ENCODE data around the gene PINK1.

GRCh38 chr1:20619999-20620398 lies 13.3 kb upstream of the PINK1 start:
- TF ChIP-seq, protein P1, sequence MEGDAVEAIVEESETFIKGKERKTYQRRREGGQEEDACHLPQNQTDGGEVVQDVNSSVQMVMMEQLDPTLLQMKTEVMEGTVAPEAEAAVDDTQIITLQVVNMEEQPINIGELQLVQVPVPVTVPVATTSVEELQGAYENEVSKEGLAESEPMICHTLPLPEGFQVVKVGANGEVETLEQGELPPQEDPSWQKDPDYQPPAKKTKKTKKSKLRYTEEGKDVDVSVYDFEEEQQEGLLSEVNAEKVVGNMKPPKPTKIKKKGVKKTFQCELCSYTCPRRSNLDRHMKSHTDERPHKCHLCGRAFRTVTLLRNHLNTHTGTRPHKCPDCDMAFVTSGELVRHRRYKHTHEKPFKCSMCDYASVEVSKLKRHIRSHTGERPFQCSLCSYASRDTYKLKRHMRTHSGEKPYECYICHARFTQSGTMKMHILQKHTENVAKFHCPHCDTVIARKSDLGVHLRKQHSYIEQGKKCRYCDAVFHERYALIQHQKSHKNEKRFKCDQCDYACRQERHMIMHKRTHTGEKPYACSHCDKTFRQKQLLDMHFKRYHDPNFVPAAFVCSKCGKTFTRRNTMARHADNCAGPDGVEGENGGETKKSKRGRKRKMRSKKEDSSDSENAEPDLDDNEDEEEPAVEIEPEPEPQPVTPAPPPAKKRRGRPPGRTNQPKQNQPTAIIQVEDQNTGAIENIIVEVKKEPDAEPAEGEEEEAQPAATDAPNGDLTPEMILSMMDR (IDR thresholded peaks at IDR 0.05): no peak
- no peak for TF ChIP-seq POLR2A (IDR thresholded peaks at IDR 0.05)
